Measurements from ENCODE around the gene CDHR2. TPM values are rescaled to one million over a fixed set of nuclear protein-coding genes. Genes with fewer than 3 reads are reported as not detected.
A peak's percentile ranks its signal among the peaks of the same experiment; 100 is the strongest.

The CDHR2 gene
- total RNA-seq (2014; rRNA removed; shearing (Covaris generic)) (not detected in 2 replicates), polyA plus RNA-seq (2016; fragmentation: Nextera tagmentation; extraction: Ambion mirVana) (not detected in 2 replicates)

- no peak within 1 kb of the TSS for H3K4me3 ChIP-seq
- H3K4me2 ChIP-seq (ENCODE audit: unreplicated experiment) = no peak within 1 kb of the TSS
- H2AFZ ChIP-seq = no peak within 1 kb of the TSS
- no peaks in the 10 kb centered on the region for H3K79me2 ChIP-seq (ENCODE audit: insufficient read depth)
- no peaks in the 10 kb centered on the region for H3K9me2 ChIP-seq (ENCODE audit: insufficient read depth)
- no peak within 1 kb of the TSS for H3K27ac ChIP-seq
- no peak for DNase-seq
- H3K9ac ChIP-seq = no peak within 1 kb of the TSS
- 0 out of 2 replicates have a peak, but pooled peaks cover 2% of the 10 kb centered on the region for H3K4me1 ChIP-seq (ENCODE audit: insufficient read depth)
- 73 to 74% methylated on average over 17 of the region's 18 CpGs for WGBS, 2 experiments (ENCODE audit: low coverage in 1 of 2, low lambda C conversion rate in 2 of 2, missing lambda C conversion rate in 2 of 2)
- no peaks in the 10 kb centered on the region for H3F3A ChIP-seq (ENCODE audit: insufficient read depth)
- H3K36me3 ChIP-seq (ENCODE audit: low read depth) = no peaks in the 10 kb centered on the region
- H3K27me3 ChIP-seq (replicated peaks; ENCODE audit: insufficient read depth) = no peaks in the 10 kb centered on the region
- no peaks in the 10 kb centered on the region for H4K20me1 ChIP-seq (ENCODE audit: insufficient read depth)
- in situ Hi-C loops (cut with MboI) = no loop called here
- no peak for TF ChIP-seq EZH2phosphoT487 (IDR thresholded peaks at IDR 0.05; ENCODE audit: insufficient read depth, low read depth)
- TF ChIP-seq EZH2 (IDR thresholded peaks at IDR 0.05; ENCODE audit: insufficient read depth, poor library complexity, severe bottlenecking) = no peak
- H3K9me3 ChIP-seq (ENCODE audit: low read depth) = no peaks in the 10 kb centered on the region
Observed at GRCh38 chr5:176548967-176549444, at the start of gene CDHR2. Gene CDHR2, plus strand, starts transcription at chr5:176549342. Its CDS starts 16,011 bp downstream, at chr5:176565353.

DNA sequence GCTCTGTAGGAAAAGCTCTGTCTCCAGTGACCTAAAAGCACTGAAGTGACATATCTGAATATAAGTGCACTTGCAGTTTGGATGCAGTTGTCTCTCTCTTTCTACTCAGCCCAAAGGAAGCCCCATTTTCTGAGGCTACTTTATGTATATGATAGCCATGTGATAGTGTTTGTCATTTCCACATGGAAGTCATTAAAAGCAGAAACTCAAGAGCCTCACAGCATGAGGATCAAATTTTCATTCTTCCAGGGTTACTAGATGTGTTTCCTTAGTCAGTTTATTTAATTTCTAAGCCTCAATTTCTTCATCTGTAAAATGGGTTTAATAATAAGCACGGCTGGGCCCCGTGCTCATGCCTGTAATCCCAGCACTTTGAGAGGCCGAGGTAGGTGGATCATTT, 48.6 kb upstream of the CDHR2 start:
- Histone ChIP-seq H3K4me1 (ENCODE audit: insufficient read depth) (peaks cover 28% of the 10 kb centered on the region), H3K4me3 (no peak overlapping the region), H3K27me3 (replicated peaks; ENCODE audit: insufficient read depth) (no peaks in the 10 kb centered on the region), H3F3A (ENCODE audit: insufficient read depth) (peaks cover 33% of the 10 kb centered on the region), H3K9ac (no peak overlapping the region), H3K27ac (peak overlapping the region; percentile 45), H3K9me2 (ENCODE audit: insufficient read depth) (no peaks in the 10 kb centered on the region), H2AFZ (no peak overlapping the region), H3K36me3 (ENCODE audit: low read depth) (peaks cover 47% of the 10 kb centered on the region), H3K9me3 (ENCODE audit: low read depth) (no peaks in the 10 kb centered on the region), H4K20me1 (ENCODE audit: insufficient read depth) (no peaks in the 10 kb centered on the region), H3K79me2 (ENCODE audit: insufficient read depth) (0 out of 2 replicates have a peak, but pooled peaks cover 10% of the 10 kb centered on the region), H3K4me2 (ENCODE audit: unreplicated experiment) (no peak overlapping the region)
- in situ Hi-C loops (cut with MboI) = no loop called here
- 98 to 100% methylated on average over 3 of the region's 3 CpGs for WGBS, 2 experiments (ENCODE audit: low coverage in 1 of 2, low lambda C conversion rate in 2 of 2, missing lambda C conversion rate in 2 of 2)
- TF ChIP-seq EZH2phosphoT487 (IDR thresholded peaks at IDR 0.05; ENCODE audit: insufficient read depth, low read depth) = no peak
- no peak for TF ChIP-seq EZH2 (IDR thresholded peaks at IDR 0.05; ENCODE audit: insufficient read depth, poor library complexity, severe bottlenecking)
- DNase-seq = peak; percentile 10

GRCh38 chr5:176501333-176501732, 47.8 kb upstream of the CDHR2 start:
- TF ChIP-seq EZH2 (IDR thresholded peaks at IDR 0.05; ENCODE audit: insufficient read depth, poor library complexity, severe bottlenecking) = no peak
- TF ChIP-seq EZH2phosphoT487 (IDR thresholded peaks at IDR 0.05; ENCODE audit: insufficient read depth, low read depth) = no peak
- H3K9ac ChIP-seq = no peak overlapping the region; the same call in 1 of the 2 replicates
- H3K4me3 ChIP-seq = no peak overlapping the region
- no peaks in the 10 kb centered on the region for H3K9me2 ChIP-seq (ENCODE audit: insufficient read depth)
- no peak overlapping the region for H2AFZ ChIP-seq
- DNase-seq = peak; percentile 88
- peaks cover 42% of the 10 kb centered on the region for H3K36me3 ChIP-seq (ENCODE audit: low read depth)
- H3F3A ChIP-seq (ENCODE audit: insufficient read depth) = peaks cover 33% of the 10 kb centered on the region
- H3K27me3 ChIP-seq (replicated peaks; ENCODE audit: insufficient read depth) = no peaks in the 10 kb centered on the region
- in situ Hi-C loops (cut with MboI) = no loop called here
- no peaks in the 10 kb centered on the region for H4K20me1 ChIP-seq (ENCODE audit: insufficient read depth)
- 96 to 100% methylated on average over 1 of the region's 1 CpG for WGBS, 2 experiments (ENCODE audit: low coverage in 1 of 2, low lambda C conversion rate in 2 of 2, missing lambda C conversion rate in 2 of 2)
- H3K27ac ChIP-seq = peak overlapping the region; percentile 45
- H3K9me3 ChIP-seq (ENCODE audit: low read depth) = no peaks in the 10 kb centered on the region
- peak overlapping the region; percentile 16 for H3K4me2 ChIP-seq (ENCODE audit: unreplicated experiment)
- 0 out of 2 replicates have a peak, but pooled peaks cover 10% of the 10 kb centered on the region for H3K79me2 ChIP-seq (ENCODE audit: insufficient read depth)
- H3K4me1 ChIP-seq (ENCODE audit: insufficient read depth) = peaks cover 28% of the 10 kb centered on the region

DNA sequence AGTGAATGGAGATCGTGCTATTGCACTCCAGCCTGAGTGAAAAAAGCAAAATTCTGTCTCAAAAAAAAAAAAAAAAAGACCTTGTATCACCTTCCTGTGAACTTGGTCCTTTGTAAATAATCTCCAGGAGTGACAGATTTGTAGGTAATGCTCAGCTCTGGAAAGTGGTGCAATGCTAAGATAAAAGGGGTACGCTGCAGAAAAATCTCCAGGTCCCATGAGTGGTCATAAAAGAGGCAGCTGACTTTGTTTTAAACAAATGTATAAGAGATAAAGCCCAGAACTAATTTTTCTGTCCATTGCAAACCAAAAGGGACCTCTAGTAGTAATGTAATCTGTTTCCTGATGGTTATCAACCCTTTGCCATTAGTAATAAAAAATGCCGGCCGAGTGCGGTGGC, 45.6 kb upstream of the CDHR2 start:
- H3K4me1 ChIP-seq (ENCODE audit: insufficient read depth) = peaks cover 16% of the 10 kb centered on the region
- peaks cover 24% of the 10 kb centered on the region for H3F3A ChIP-seq (ENCODE audit: insufficient read depth)
- in situ Hi-C loops (cut with MboI) = no loop called here
- H4K20me1 ChIP-seq (ENCODE audit: insufficient read depth) = no peaks in the 10 kb centered on the region
- 88 to 96% methylated on average over 5 of the region's 5 CpGs for WGBS, 2 experiments (ENCODE audit: low coverage in 1 of 2, low lambda C conversion rate in 2 of 2, missing lambda C conversion rate in 2 of 2)
- H3K36me3 ChIP-seq (ENCODE audit: low read depth) = peaks cover 39% of the 10 kb centered on the region
- no peak for DNase-seq
- H3K79me2 ChIP-seq (ENCODE audit: insufficient read depth) = 0 out of 2 replicates have a peak, but pooled peaks cover 7% of the 10 kb centered on the region
- TF ChIP-seq EZH2 (IDR thresholded peaks at IDR 0.05; ENCODE audit: insufficient read depth, poor library complexity, severe bottlenecking) (no peak), EZH2phosphoT487 (IDR thresholded peaks at IDR 0.05; ENCODE audit: insufficient read depth, low read depth) (no peak)
- H3K27me3 ChIP-seq (replicated peaks; ENCODE audit: insufficient read depth) = no peaks in the 10 kb centered on the region
- H2AFZ ChIP-seq = no peak overlapping the region
- H3K4me2 ChIP-seq (ENCODE audit: unreplicated experiment) = no peak overlapping the region
- no peaks in the 10 kb centered on the region for H3K9me3 ChIP-seq (ENCODE audit: low read depth)
- H3K4me3 ChIP-seq = no peak overlapping the region
- no peak overlapping the region for H3K9ac ChIP-seq
- H3K27ac ChIP-seq = no peak overlapping the region
- no peaks in the 10 kb centered on the region for H3K9me2 ChIP-seq (ENCODE audit: insufficient read depth)
